DOHH2 (cell line): Measurements from ENCODE around the gene ATP6V1G3.
A peak's percentile ranks its signal among the peaks of the same experiment; 100 is the strongest.

Experiments
- H3F3A ChIP-seq: fragments of 200-600 bp; sonication (generic), shearing (Covaris generic); 2 replicates; pipeline ENCODE4 v1.6.0; 2016; ENCODE audit warnings: antibody characterized with exemption, mild to moderate bottlenecking; ENCODE audit not compliant: control insufficient read depth, insufficient read depth
- H3K27ac ChIP-seq: fragments of 200-600 bp; sonication (generic); 2 replicates; pipeline ENCODE4 v1.5.1; 2014; ENCODE audit warnings: low read depth, mild to moderate bottlenecking, low read length, moderate library complexity
- H3K27me3 ChIP-seq: fragments of 200-600 bp; sonication (generic); 2 replicates; pipeline ENCODE4 v1.6.1; 2014; ENCODE audit warnings: mild to moderate bottlenecking, low read length, mixed read lengths; ENCODE audit not compliant: control insufficient read depth
- H3K36me3 ChIP-seq: fragments of 200-600 bp; sonication (generic); 2 replicates; pipeline ENCODE4 v1.6.1; 2014; ENCODE audit warnings: mild to moderate bottlenecking, low read length, moderate library complexity, mixed read lengths; ENCODE audit not compliant: control insufficient read depth
- H3K4me1 ChIP-seq: fragments of 200-600 bp; sonication (generic); 2 replicates; pipeline ENCODE4 v1.6.1; 2014; ENCODE audit warnings: mild to moderate bottlenecking, low read length, mixed read lengths; ENCODE audit not compliant: control insufficient read depth
- H3K4me2 ChIP-seq: fragments of 200-600 bp; sonication (generic); 2 replicates; pipeline ENCODE4 v1.6.0; 2014; ENCODE audit warnings: mild to moderate bottlenecking, low read length, moderate library complexity
- H3K4me3 ChIP-seq: fragments of 200-600 bp; sonication (generic); 2 replicates; pipeline ENCODE4 v1.5.1; 2014; ENCODE audit warnings: mild to moderate bottlenecking, low read length, mixed read lengths
- H3K79me2 ChIP-seq: fragments of 200-600 bp; sonication (generic); 2 replicates; pipeline ENCODE4 v1.6.1; 2014; ENCODE audit warnings: mild to moderate bottlenecking, low read length, mixed read lengths; ENCODE audit not compliant: control insufficient read depth
- H3K9me2 ChIP-seq: fragments of 200-600 bp; sonication (generic); replicated peaks from 2 replicates; pipeline ENCODE4 v1.6.1; 2014; ENCODE audit warnings: mild to moderate bottlenecking, low read length, mixed read lengths; ENCODE audit not compliant: control insufficient read depth
- H3K9me3 ChIP-seq: fragments of 200-600 bp; sonication (generic); 2 replicates; pipeline ENCODE4 v1.6.1; 2014; ENCODE audit warnings: antibody characterized with exemption, low read length, mixed read lengths; ENCODE audit not compliant: control insufficient read depth, insufficient read depth
- H4K20me1 ChIP-seq: fragments of 200-600 bp; sonication (generic); 2 replicates; pipeline ENCODE4 v1.6.0; 2014; ENCODE audit warnings: low read depth, mild to moderate bottlenecking, antibody characterized with exemption, low read length, moderate library complexity; ENCODE audit not compliant: control insufficient read depth, insufficient read depth
- EZH2phosphoT487 ChIP-seq: fragments of 200-600 bp; sonication (generic); IDR thresholded peaks from 2 replicates; pipeline ENCODE4 v1.6.1; 2017; ENCODE audit warnings: borderline replicate concordance, mild to moderate bottlenecking, antibody characterized with exemption, low read length, moderate library complexity, mixed read lengths
- TF ChIP-seq, protein P1 (sequence below): fragments of 200-600 bp; sonication (generic); IDR thresholded peaks from one replicate; pipeline ENCODE4 v1.5.1; 2014; ENCODE audit warnings: antibody characterized with exemption, mild to moderate bottlenecking, low read depth, low read length; ENCODE audit not compliant: poor library complexity, severe bottlenecking

The ATP6V1G3 gene

DNA sequence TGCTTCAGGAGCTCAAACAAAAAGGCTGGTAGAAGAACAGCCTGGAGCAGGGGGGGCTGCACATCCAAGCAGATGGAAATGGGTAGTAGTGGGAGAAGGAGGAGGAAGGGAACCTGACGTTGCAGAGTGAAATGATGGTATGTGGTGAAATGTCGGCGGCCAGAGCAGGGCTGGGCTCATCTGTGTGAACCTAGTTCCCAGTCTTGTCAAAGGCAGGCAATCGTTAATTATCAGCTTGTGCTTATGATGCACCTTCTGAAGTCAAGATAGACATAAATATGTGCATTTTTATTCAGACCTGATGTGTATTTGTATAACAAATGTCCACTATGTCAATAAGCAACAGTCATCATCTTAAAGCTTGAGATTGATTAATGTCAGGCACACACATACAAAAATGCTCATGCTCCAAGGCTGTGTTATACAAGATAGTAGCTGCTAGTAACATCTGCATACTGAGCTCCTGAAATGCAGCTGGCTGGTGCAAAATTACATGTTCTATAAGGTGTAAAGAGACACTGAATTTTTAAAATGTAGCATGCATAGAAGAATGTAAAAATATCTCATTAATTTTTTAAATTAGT, 10.6 kb upstream of the ATP6V1G3 start:
- no peak for TF ChIP-seq EZH2phosphoT487
- TF ChIP-seq, protein P1, sequence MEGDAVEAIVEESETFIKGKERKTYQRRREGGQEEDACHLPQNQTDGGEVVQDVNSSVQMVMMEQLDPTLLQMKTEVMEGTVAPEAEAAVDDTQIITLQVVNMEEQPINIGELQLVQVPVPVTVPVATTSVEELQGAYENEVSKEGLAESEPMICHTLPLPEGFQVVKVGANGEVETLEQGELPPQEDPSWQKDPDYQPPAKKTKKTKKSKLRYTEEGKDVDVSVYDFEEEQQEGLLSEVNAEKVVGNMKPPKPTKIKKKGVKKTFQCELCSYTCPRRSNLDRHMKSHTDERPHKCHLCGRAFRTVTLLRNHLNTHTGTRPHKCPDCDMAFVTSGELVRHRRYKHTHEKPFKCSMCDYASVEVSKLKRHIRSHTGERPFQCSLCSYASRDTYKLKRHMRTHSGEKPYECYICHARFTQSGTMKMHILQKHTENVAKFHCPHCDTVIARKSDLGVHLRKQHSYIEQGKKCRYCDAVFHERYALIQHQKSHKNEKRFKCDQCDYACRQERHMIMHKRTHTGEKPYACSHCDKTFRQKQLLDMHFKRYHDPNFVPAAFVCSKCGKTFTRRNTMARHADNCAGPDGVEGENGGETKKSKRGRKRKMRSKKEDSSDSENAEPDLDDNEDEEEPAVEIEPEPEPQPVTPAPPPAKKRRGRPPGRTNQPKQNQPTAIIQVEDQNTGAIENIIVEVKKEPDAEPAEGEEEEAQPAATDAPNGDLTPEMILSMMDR: no peak
- H3K4me2 ChIP-seq: no peak overlapping the region
- no peaks in the 10 kb centered on the region for H4K20me1 ChIP-seq
- peaks cover 11% of the 10 kb centered on the region for H3F3A ChIP-seq
- H3K9me3 ChIP-seq: no peaks in the 10 kb centered on the region
- H3K4me1 ChIP-seq: peaks cover 46% of the 10 kb centered on the region
- no peak overlapping the region for H3K27ac ChIP-seq
- no peaks in the 10 kb centered on the region for H3K79me2 ChIP-seq
- H3K36me3 ChIP-seq: no peaks in the 10 kb centered on the region
- H3K9me2 ChIP-seq: no peaks in the 10 kb centered on the region
- no peak overlapping the region for H3K4me3 ChIP-seq
- H3K27me3 ChIP-seq: no peaks in the 10 kb centered on the region

DNA sequence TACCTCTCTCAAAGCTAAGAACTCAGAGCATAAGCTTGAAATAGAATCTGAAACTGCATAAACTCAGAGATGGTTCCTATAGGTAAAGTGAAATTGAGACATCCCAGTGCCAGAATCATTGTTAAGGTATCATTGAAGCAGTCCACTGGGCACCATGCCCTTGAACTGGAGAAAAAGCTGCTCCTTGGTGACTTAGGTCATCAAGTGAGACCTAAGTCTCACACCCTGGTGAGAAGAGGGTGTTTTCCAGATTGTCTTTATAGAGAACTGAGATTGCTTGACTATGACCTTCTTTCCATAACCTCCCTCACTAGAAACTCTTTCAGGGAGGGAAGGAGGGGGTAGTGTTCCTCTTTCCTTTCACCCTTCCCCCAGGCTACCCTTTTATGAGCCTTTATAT, 9.4 kb upstream of the ATP6V1G3 start:
- H3K4me1 ChIP-seq: peaks cover 42% of the 10 kb centered on the region
- peak overlapping the region; percentile 9; the same call in 1 of the 2 replicates for H3K4me2 ChIP-seq
- TF ChIP-seq, protein P1: no peak
- TF ChIP-seq EZH2phosphoT487: no peak

DNA sequence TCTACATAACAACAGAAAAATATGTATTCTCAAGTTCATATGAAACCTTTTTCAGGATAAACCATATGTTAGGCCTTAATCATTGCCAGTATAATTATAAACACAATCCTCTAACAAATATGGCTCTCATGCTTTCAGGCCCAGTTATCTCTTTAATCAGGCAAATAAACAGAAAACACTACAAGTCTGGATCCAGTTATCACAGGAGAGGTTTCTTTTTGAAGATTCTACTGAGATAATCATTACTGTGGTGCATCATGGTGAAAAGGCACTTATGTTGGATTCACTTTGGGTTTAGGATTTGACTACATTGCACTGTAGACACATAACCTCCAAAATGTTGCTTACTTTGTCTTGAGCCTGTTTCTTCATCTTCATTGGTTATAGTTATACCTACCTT, 8.4 kb upstream of the ATP6V1G3 start:
- Histone ChIP-seq H3F3A (peaks cover 9% of the 10 kb centered on the region), H4K20me1 (no peaks in the 10 kb centered on the region), H3K9me2 (no peaks in the 10 kb centered on the region), H3K4me2 (no peak overlapping the region), H3K4me1 (peaks cover 43% of the 10 kb centered on the region), H3K4me3 (no peak overlapping the region), H3K79me2 (no peaks in the 10 kb centered on the region), H3K36me3 (no peaks in the 10 kb centered on the region), H3K9me3 (peaks cover 6% of the 10 kb centered on the region; the same call in 1 of the 2 replicates), H3K27me3 (no peaks in the 10 kb centered on the region), H3K27ac (no peak overlapping the region)
- TF ChIP-seq EZH2phosphoT487: no peak
- TF ChIP-seq, protein P1: no peak

More for the DNA sequence above, 9.4 kb upstream of the ATP6V1G3 start:
- Histone ChIP-seq H3K9me3 (peaks cover 6% of the 10 kb centered on the region; the same call in 1 of the 2 replicates), H3K27ac (no peak overlapping the region), H3K36me3 (no peaks in the 10 kb centered on the region), H3F3A (peaks cover 11% of the 10 kb centered on the region), H3K4me3 (no peak overlapping the region), H3K27me3 (no peaks in the 10 kb centered on the region), H3K79me2 (no peaks in the 10 kb centered on the region), H4K20me1 (no peaks in the 10 kb centered on the region), H3K9me2 (no peaks in the 10 kb centered on the region)
